Thyroid gland (tissue), 4 donors: Measurements from ENCODE around the gene ZNF282.
"Not testable (repeated sequence)": the region's sequence is repeated elsewhere in the genome, so short reads cannot be mapped to it uniquely, and the experiment has no call there.

ENCODE experiments used
- CTCF ChIP-seq, 6 experiments: fragments of 200-600 bp in 3 of 6; fragments of 450-650 bp in 3 of 6; sonication (generic) in 3 of 6; IDR thresholded peaks; one replicate each; pipeline ENCODE4 v1.5.1; 2016 to 2019; ENCODE audit warnings: antibody characterized with exemption in 6 of 6, mild to moderate bottlenecking in 2 of 6, inconsistent platforms in 1 of 6, moderate library complexity in 1 of 6
- POLR2A ChIP-seq, 2 donors: fragments of 450-650 bp; IDR thresholded peaks; one replicate each; pipeline ENCODE4 v1.6.1; 2017; ENCODE audit warnings: antibody characterized with exemption in 2 of 2, mild to moderate bottlenecking in 2 of 2, moderate library complexity in 1 of 2

- TF ChIP-seq CTCF, POLR2A (IDR thresholded peaks at IDR 0.05): not testable (repeated sequence)
Observed at GRCh38 chr7:149250151-149250550, 54.8 kb downstream of the ZNF282 start.
